H1 (cell line): ENCODE results near the gene ATP5PB. TPM values are rescaled to one million over a fixed set of nuclear protein-coding genes. Genes with fewer than 3 reads are reported as not detected.

ENCODE experiments used
- CTCF ChIA-PET: fragments of 300-600 bp; sonication (Branson Sonifier 250); formaldehyde crosslinking; loops from one replicate; lab custom pipeline; 2021; ENCODE audit not compliant: partially characterized antibody; lab: Charles Lee
- POLR2A ChIA-PET: fragments of 300-600 bp; sonication (Branson Sonifier 250); formaldehyde crosslinking; loops from one replicate; lab custom pipeline; 2021; ENCODE audit warnings: inconsistent platforms; ENCODE audit not compliant: partially characterized antibody; lab: Charles Lee
- DNase-seq, 2 experiments: peaks; one replicate each; pipeline versions ENCODE4 v3.0.0 to v3.0.0-alpha.2; 2010 to 2022; ENCODE audit warnings: low spot score in 2 of 2, low read depth in 1 of 2, mixed read lengths in 1 of 2
- FAIRE-seq: peaks from 2 replicates; lab custom pipeline; 2011; peaks lifted over from hg19 to GRCh38; lab: Jason Lieb, UNC
- H2AFZ ChIP-seq: 2 replicates; pipeline ENCODE4 v1.8.1; 2012; ENCODE audit warnings: low read length, inconsistent platforms
- H2AK5ac ChIP-seq: 2 replicates; pipeline ENCODE4 v1.6.1; 2013; ENCODE audit warnings: low read depth, low read length
- H2BK120ac ChIP-seq: replicated peaks from 2 replicates; pipeline ENCODE3; 2013; ENCODE audit warnings: low read depth, low read length, inconsistent platforms
- H2BK12ac ChIP-seq: 2 replicates; pipeline ENCODE4 v1.6.1; 2013; ENCODE audit warnings: low read depth, low read length
- H2BK15ac ChIP-seq: 2 replicates; pipeline ENCODE4 v1.6.1; 2013; ENCODE audit warnings: low read length
- H2BK20ac ChIP-seq: 2 replicates; pipeline ENCODE4 v1.6.1; 2013; ENCODE audit warnings: low read length
- H2BK5ac ChIP-seq: 2 replicates; pipeline ENCODE4 v1.6.1; 2013; ENCODE audit warnings: low read depth, low read length
- H3K14ac ChIP-seq: 2 replicates; pipeline ENCODE4 v1.6.1; 2013; ENCODE audit warnings: inconsistent platforms; ENCODE audit not compliant: insufficient read length
- H3K18ac ChIP-seq: 2 replicates; pipeline ENCODE4 v1.6.1; 2013; ENCODE audit warnings: low read length; ENCODE audit errors: extremely low read depth
- H3K23ac ChIP-seq: 2 replicates; pipeline ENCODE4 v1.6.1; 2013; ENCODE audit warnings: inconsistent platforms; ENCODE audit not compliant: insufficient read length
- H3K23me2 ChIP-seq: 2 replicates; pipeline ENCODE4 v1.6.1; 2013; ENCODE audit warnings: low read depth, low read length
- H3K27ac ChIP-seq: 2 replicates; pipeline ENCODE4 v1.6.1; 2011; ENCODE audit warnings: low read depth, low read length, inconsistent platforms
- H3K27me3 ChIP-seq, 4 experiments: replicated peaks in 1 of 4; 1 replicate in 1 of 4; 2 replicates in 3 of 4; pipeline versions ENCODE4 v1.6.1 to v1.8.1; 2011 to 2013; ENCODE audit warnings: low read length in 3 of 4, mild to moderate bottlenecking in 3 of 4, inconsistent platforms in 2 of 4, mixed read lengths in 2 of 4, moderate library complexity in 1 of 4; ENCODE audit not compliant: control insufficient read depth in 3 of 4, insufficient read depth in 3 of 4; ENCODE audit errors: extremely low read depth in 1 of 4
- H3K36me3 ChIP-seq, 4 experiments: 2 replicates each; pipeline versions ENCODE4 v1.6.1 to v1.8.1; 2011 to 2013; ENCODE audit warnings: mild to moderate bottlenecking in 4 of 4, low read length in 3 of 4, moderate library complexity in 2 of 4, control low read depth in 1 of 4, inconsistent platforms in 1 of 4; ENCODE audit not compliant: insufficient read depth in 4 of 4, control insufficient read depth in 2 of 4
- H3K4ac ChIP-seq: replicated peaks from 2 replicates; pipeline ENCODE3; 2013; ENCODE audit warnings: low read length, low read depth, mixed read lengths, inconsistent platforms; ENCODE audit not compliant: insufficient read length
- H3K4me1 ChIP-seq, 4 experiments: replicated peaks in 1 of 4; 1 replicate in 1 of 4; 2 replicates in 3 of 4; pipeline versions ENCODE4 v1.6.1 to v1.8.1; 2011 to 2013; ENCODE audit warnings: low read length in 3 of 4, inconsistent platforms in 2 of 4, mixed read lengths in 1 of 4; ENCODE audit not compliant: insufficient read depth in 4 of 4, control insufficient read depth in 3 of 4
- H3K4me2 ChIP-seq, 2 experiments: 2 replicates each; pipeline versions ENCODE4 v1.6.1 to v1.8.1; 2011 to 2013; ENCODE audit warnings: low read depth in 2 of 2, low read length in 2 of 2, control low read depth in 1 of 2, inconsistent platforms in 1 of 2, mild to moderate bottlenecking in 1 of 2; ENCODE audit not compliant: insufficient read depth in 1 of 2
- H3K4me3 ChIP-seq, 4 experiments: fragments of 200-600, 300-600 bp in 1 of 4; sonication (generic), shearing (Covaris generic), sonication (Bioruptor Twin) in 1 of 4; 2 replicates each; pipeline versions ENCODE4 v1.5.1 to v1.8.1; 2011 to 2016; ENCODE audit warnings: low read length in 4 of 4, low read depth in 3 of 4, control low read depth in 2 of 4, inconsistent platforms in 2 of 4, mild to moderate bottlenecking in 2 of 4, mixed read lengths in 1 of 4, moderate library complexity in 1 of 4; ENCODE audit not compliant: insufficient read depth in 2 of 4; ENCODE audit errors: extremely low read depth in 1 of 4
- H3K56ac ChIP-seq: replicated peaks from 2 replicates; pipeline ENCODE3; 2013; ENCODE audit warnings: low read depth, mild to moderate bottlenecking, mixed read lengths, low read length, inconsistent platforms; ENCODE audit not compliant: insufficient read length
- H3K79me1 ChIP-seq: 2 replicates; pipeline ENCODE4 v1.6.1; 2013; ENCODE audit warnings: low read depth, low read length, control low read depth
- H3K79me2 ChIP-seq, 2 experiments: 2 replicates each; pipeline versions ENCODE4 v1.6.1 to v1.8.1; 2012 to 2013; ENCODE audit warnings: low read length in 2 of 2, mild to moderate bottlenecking in 2 of 2, inconsistent platforms in 1 of 2; ENCODE audit not compliant: insufficient read depth in 2 of 2, control insufficient read depth in 1 of 2
- H3K9ac ChIP-seq, 4 experiments: replicated peaks in 1 of 4; 1 replicate in 1 of 4; 2 replicates in 3 of 4; pipeline versions ENCODE4 v1.6.1 to v1.8.1; 2011 to 2013; ENCODE audit warnings: low read depth in 3 of 4, low read length in 3 of 4, control low read depth in 2 of 4, mild to moderate bottlenecking in 2 of 4, moderate library complexity in 2 of 4, inconsistent platforms in 1 of 4; ENCODE audit errors: extremely low read depth in 1 of 4
- H3K9me3 ChIP-seq, 2 experiments: 2 replicates each; pipeline versions ENCODE4 v1.6.1 to v1.8.1; 2012 to 2013; ENCODE audit warnings: mild to moderate bottlenecking in 2 of 2, moderate library complexity in 2 of 2, control low read depth in 1 of 2, inconsistent platforms in 1 of 2, low read depth in 1 of 2, low read length in 1 of 2, mixed read lengths in 1 of 2; ENCODE audit not compliant: insufficient read depth in 2 of 2
- H4K20me1 ChIP-seq, 2 experiments: replicated peaks in 1 of 2; 2 replicates each; pipeline versions ENCODE3 to v1.8.1; 2011 to 2013; ENCODE audit warnings: inconsistent platforms in 2 of 2, low read length in 2 of 2, mild to moderate bottlenecking in 1 of 2; ENCODE audit not compliant: insufficient read depth in 2 of 2, control insufficient read depth in 1 of 2
- H4K5ac ChIP-seq: 2 replicates; pipeline ENCODE4 v1.6.1; 2013; ENCODE audit warnings: low read length, low read depth, mixed read lengths, inconsistent platforms; ENCODE audit not compliant: insufficient read length
- H4K8ac ChIP-seq: 2 replicates; pipeline ENCODE4 v1.8.0; 2013; ENCODE audit warnings: mild to moderate bottlenecking, moderate library complexity, low read length, inconsistent platforms; ENCODE audit not compliant: insufficient read depth; ENCODE audit errors: extremely low read depth
- H4K91ac ChIP-seq: replicated peaks from 2 replicates; pipeline ENCODE3; 2013; ENCODE audit warnings: low read length, mixed read lengths, inconsistent platforms; ENCODE audit not compliant: insufficient read length
- JUND ChIP-seq: IDR thresholded peaks from 2 replicates; pipeline ENCODE4 v1.6.1; 2011; ENCODE audit warnings: mild to moderate bottlenecking, improper control_type of control experiment, low read length
- MAX ChIP-seq: IDR thresholded peaks from 2 replicates; pipeline ENCODE4 v1.6.1; 2012; ENCODE audit warnings: inconsistent platforms
- RFX5 ChIP-seq: IDR thresholded peaks from 2 replicates; pipeline ENCODE4 v1.6.1; 2011; ENCODE audit warnings: low read depth, low read length, improper control_type of control experiment, borderline replicate concordance
- SAP30 ChIP-seq: fragments of 300-600 bp; sonication (generic); IDR thresholded peaks from 2 replicates; pipeline ENCODE4 v1.7.1; 2012; ENCODE audit warnings: low read length, moderate library complexity, mild to moderate bottlenecking, inconsistent platforms; ENCODE audit not compliant: insufficient read depth, insufficient replicate concordance
- SRF ChIP-seq: IDR thresholded peaks from 2 replicates; pipeline ENCODE4 v1.6.1; 2011; ENCODE audit warnings: mild to moderate bottlenecking, low read depth, low read length, moderate library complexity
- WGBS, 2 experiments: shearing (Covaris generic) in 1 of 2; methylation state at CpG; one replicate each; pipeline versions ENCODE4 v1.1.6 to v1.1.7; 2013 to 2015; ENCODE audit warnings: low lambda C conversion rate in 2 of 2, mixed read lengths in 2 of 2, inconsistent platforms in 1 of 2, low coverage in 1 of 2, missing lambda C conversion rate in 1 of 2; ENCODE audit not compliant: insufficient replicate concordance in 2 of 2, insufficient coverage in 1 of 2, insufficient read length in 1 of 2; ENCODE audit errors: extremely low coverage in 1 of 2, missing lambda C conversion rate in 1 of 2; 5-methylcytosine and 5-hydroxymethylcytosine counted together
- polyA plus RNA-seq, 7 experiments: library from polyadenylated mRNA; depleted of rRNA in 3 of 7; stranded (reverse) in 5 of 7; unstranded in 2 of 7; fragments of >200 nt in 5 of 7; fragments of 200-250 nt in 2 of 7; gene quantifications; 1 replicate in 5 of 7; 2 replicates in 1 of 7; 4 replicates in 1 of 7; pipeline versions ENCODE4 v1.2.1 to v1.2.3, GENCODE V29; 2011 to 2013; ENCODE audit warnings: missing spikeins in 2 of 7, mixed read lengths in 2 of 7
- total RNA-seq: library from RNA; stranded (reverse); fragmentation: NEBNext Ultra II Directional; extraction: Animal tissue kit (Norgen Biotek cat#: 25700); gene quantifications from 2 replicates; pipeline ENCODE4 v1.2.1, GENCODE V29; 2021

Gene ATP5PB
- total and polyA plus RNA-seq, 2 of the 8 experiments (the other 6 are each of a cell fraction or from before 2014, with no cell fraction given), result 232 to 262 TPM

GRCh38 chr1:111450185-111450584 is 921 bp downstream of the ATP5PB start:
- H3K4me2 ChIP-seq, result peak overlapping the region; percentile 79 to 95
- peaks cover 0 to 2% (median 1%) of the 10 kb centered on the region in 4 experiments; a peak in 3 of 7 replicates for H3K4me1 ChIP-seq
- no peak overlapping the region for H2BK120ac ChIP-seq
- peak overlapping the region; percentile 86 to 100 (median 99) for H3K4me3 ChIP-seq
- H3K56ac ChIP-seq, result peak overlapping the region; percentile 77
- peak overlapping the region; percentile 18; the same call in 1 of the 2 replicates for H2AK5ac ChIP-seq
- peak overlapping the region; percentile 88 to 96 (median 94); a peak in 6 of 7 replicates for H3K9ac ChIP-seq
- TF ChIP-seq JUND (no peak), SAP30 (no peak), SRF (no peak), RFX5 (no peak), MAX (no peak)
- peaks cover 5 to 69% of the 10 kb centered on the region in 2 experiments for H3K79me2 ChIP-seq
- no peak overlapping the region for H2BK15ac ChIP-seq
- no peak overlapping the region for H4K91ac ChIP-seq
- H3K79me1 ChIP-seq, result peaks cover 4% of the 10 kb centered on the region; the same call in 1 of the 2 replicates
- DNase-seq (no peak), FAIRE-seq (no peak)
- no peaks in the 10 kb centered on the region for H3K9me3 ChIP-seq
- no peak overlapping the region for H4K8ac ChIP-seq
- H3K14ac ChIP-seq, result no peak overlapping the region
- CTCF ChIA-PET, result interaction anchor here (0.7 to 1.0 kb wide), 3 partner anchors 10 to 219 kb away, joined by 3 to 4 read pairs (median 3); no protein-coding TSS in a partner anchor
- peak overlapping the region; percentile 9 for H4K5ac ChIP-seq
- peaks cover 5 to 6% of the 10 kb centered on the region in 2 experiments for H4K20me1 ChIP-seq
- H3K27me3 ChIP-seq, result no peaks in the 10 kb centered on the region
- no peak overlapping the region; the same call in 1 of the 2 replicates for H3K27ac ChIP-seq
- peaks cover 3% of the 10 kb centered on the region for H3K23me2 ChIP-seq
- peaks cover 6 to 33% (median 8%) of the 10 kb centered on the region in 4 experiments for H3K36me3 ChIP-seq
- H2BK12ac ChIP-seq, result no peak overlapping the region
- no peak overlapping the region for H3K4ac ChIP-seq
- H2BK5ac ChIP-seq, result no peak overlapping the region; the same call in 1 of the 2 replicates
- 58% methylated on average over 3 of the region's 3 CpGs; no CpG with 5 or more reads in 1 of the 2 experiments for WGBS, 2 experiments
- POLR2A ChIA-PET, result interaction anchor here (0.6 to 3.7 kb wide), 3 partner anchors 13 to 316 kb away, joined by 3 to 36 read pairs (median 3); no protein-coding TSS in a partner anchor
- no peak overlapping the region for H2AFZ ChIP-seq
- no peak overlapping the region for H3K23ac ChIP-seq
- no peak overlapping the region for H3K18ac ChIP-seq
- no peak overlapping the region for H2BK20ac ChIP-seq
